K562 (cell line): ENCODE data around the gene ACKR2. TPM values are rescaled to one million over a fixed set of nuclear protein-coding genes. Genes with fewer than 3 reads are reported as not detected.

Source experiments
- CTCF ChIP-seq, 3 experiments: IDR thresholded peaks in 2 of 3; conservative IDR thresholded peaks in 1 of 3; 2 replicates each; pipeline ENCODE4 v1.5.1; 2011 to 2012; ENCODE audit warnings: low read length in 3 of 3, mild to moderate bottlenecking in 3 of 3, control low read depth in 2 of 3, improper control_type of control experiment in 1 of 3, inconsistent platforms in 1 of 3, low read depth in 1 of 3, mixed read lengths in 1 of 3, moderate library complexity in 1 of 3; ENCODE audit not compliant: insufficient read depth in 2 of 3
- E2F3 ChIP-seq: fragments of 250-450 bp; sonication (Bioruptor Pico); IDR thresholded peaks from 2 replicates; pipeline ENCODE4 v1.4.0; 2020; ENCODE audit warnings: mild to moderate bottlenecking
- EGR1 ChIP-seq: fragments of 450-650 bp; conservative IDR thresholded peaks from 2 replicates; pipeline ENCODE4 v1.6.1; 2017; ENCODE audit warnings: mild to moderate bottlenecking
- ILF3 ChIP-seq: fragments of 450-650 bp; IDR thresholded peaks from 2 replicates; pipeline ENCODE4 v1.6.1; 2018; ENCODE audit warnings: antibody characterized with exemption, mild to moderate bottlenecking, moderate library complexity, borderline replicate concordance
- MEF2A ChIP-seq: IDR thresholded peaks from 2 replicates; pipeline ENCODE4 v1.6.1; 2011; ENCODE audit warnings: low read depth, mild to moderate bottlenecking, low read length, moderate library complexity; ENCODE audit not compliant: control insufficient read depth
- RCOR1 ChIP-seq, 2 experiments: IDR thresholded peaks; 2 replicates each; pipeline ENCODE4 v1.6.1; 2012; ENCODE audit warnings: low read depth in 2 of 2, low read length in 2 of 2, borderline replicate concordance in 1 of 2, improper control_type of control experiment in 1 of 2
- REST ChIP-seq, 2 experiments: fragments of 450-650 bp; formaldehyde crosslinking in 1 of 2; IDR thresholded peaks; 2 replicates each; pipeline versions ENCODE4 v1.4.0 to v1.6.1; 2014 to 2020; ENCODE audit warnings: mild to moderate bottlenecking in 2 of 2, borderline replicate concordance in 1 of 2, low read depth in 1 of 2
- RFX7 ChIP-seq: fragments of 250-450 bp; sonication (Bioruptor Pico); IDR thresholded peaks from 2 replicates; pipeline ENCODE4 v1.5.1; 2021; ENCODE audit warnings: mild to moderate bottlenecking
- SMARCC2 ChIP-seq: fragments of 450-650 bp; IDR thresholded peaks from 2 replicates; pipeline ENCODE4 v1.6.1; 2017; ENCODE audit warnings: antibody characterized with exemption, moderate library complexity, mild to moderate bottlenecking, low read depth
- SMC3 ChIP-seq: conservative IDR thresholded peaks from 2 replicates; pipeline ENCODE4 v1.6.1; 2011; ENCODE audit warnings: low read depth, low read length, improper control_type of control experiment; ENCODE audit not compliant: insufficient read depth
- TCF3 ChIP-seq: sonication (generic); formaldehyde crosslinking; IDR thresholded peaks from 2 replicates; pipeline ENCODE4 v1.4.0; 2020; ENCODE audit warnings: mild to moderate bottlenecking, missing genetic modification reagents
- ZNF121 ChIP-seq: sonication (generic); formaldehyde crosslinking; conservative IDR thresholded peaks from 2 replicates; pipeline ENCODE4 v1.8.0; 2022; ENCODE audit warnings: missing genetic modification reagents
- polyA plus RNA-seq, 8 experiments: library from polyadenylated mRNA; depleted of rRNA in 4 of 8; stranded (reverse) in 5 of 8; unstranded in 3 of 8; fragments of >200 nt; fragmentation: Nextera tagmentation in 2 of 8; fragmentation: Illumina TruSeq in 1 of 8; extraction: Ambion mirVana in 2 of 8; extraction: Trizol in 1 of 8; gene quantifications; 2 replicates each; pipeline versions ENCODE4 v1.2.1 to v1.2.3, GENCODE V29; 2011 to 2014; ENCODE audit warnings: inconsistent platforms in 1 of 8, missing spikeins in 1 of 8
- total RNA-seq, 7 experiments: library from RNA; depleted of rRNA in 6 of 7; stranded (reverse); fragments of >200 nt in 6 of 7; fragmentation: Illumina TruSeq in 2 of 7; extraction: Trizol in 2 of 7; gene quantifications; 2 replicates each; pipeline versions ENCODE4 v1.2.1 to v1.2.3, GENCODE V29; 2011 to 2021; ENCODE audit warnings: low replicate concordance in 1 of 7
- TF ChIP-seq, protein P1 (sequence below): IDR thresholded peaks from 3 replicates; pipeline ENCODE4 v1.6.1; 2011; ENCODE audit warnings: borderline replicate concordance, mild to moderate bottlenecking, moderate library complexity; ENCODE audit not compliant: insufficient read length; ENCODE audit errors: extremely low read depth
- TF ChIP-seq, protein P2 (sequence below): fragments of 250-450 bp; sonication (Bioruptor Pico); IDR thresholded peaks from 2 replicates; pipeline ENCODE4 v1.8.0; 2022; ENCODE audit warnings: moderate library complexity, mild to moderate bottlenecking, inconsistent platforms

ACKR2 gene
- total and polyA plus RNA-seq, 9 of the 15 experiments (the other 6 are each of a cell fraction or from before 2014, with no cell fraction given) = 0.03 to 0.69 (median 0.25) TPM; not detected in 1

- TF ChIP-seq RCOR1 (IDR thresholded peaks at IDR 0.05; ENCODE audit: borderline replicate concordance in 1 of 2, low read depth in 2 of 2, low read length in 2 of 2) (peak in 1 of 2 experiments; percentile 71; a peak in 1 of 4 replicates), REST (IDR thresholded peaks at IDR 0.05; ENCODE audit: borderline replicate concordance) (peak; percentile 69; the same call in 1 of the 2 replicates), REST (CRISPR knock-in tag; IDR thresholded peaks at IDR 0.05; ENCODE audit: low read depth) (no peak), EGR1 (no peak), RFX7 (CRISPR knock-in tag) (no peak), TCF3 (CRISPR knock-in tag) (0 out of 2 replicates have a peak, but pooled peaks have one; percentile 12), MEF2A (no peak), ZNF121 (CRISPR knock-in tag) (no peak), SMARCC2 (no peak), E2F3 (CRISPR knock-in tag) (no peak), SMC3 (peak; percentile 82), ILF3 (no peak), CTCF (IDR thresholded peaks at IDR 0.05 in 2 of 3, conservative IDR thresholded peaks at IDR 0.05 in 1 of 3; ENCODE audit: insufficient read depth in 2 of 3, low read depth in 1 of 3, low read length in 3 of 3) (peak; percentile 75 to 98 (median 94))
- TF ChIP-seq, protein P1, sequence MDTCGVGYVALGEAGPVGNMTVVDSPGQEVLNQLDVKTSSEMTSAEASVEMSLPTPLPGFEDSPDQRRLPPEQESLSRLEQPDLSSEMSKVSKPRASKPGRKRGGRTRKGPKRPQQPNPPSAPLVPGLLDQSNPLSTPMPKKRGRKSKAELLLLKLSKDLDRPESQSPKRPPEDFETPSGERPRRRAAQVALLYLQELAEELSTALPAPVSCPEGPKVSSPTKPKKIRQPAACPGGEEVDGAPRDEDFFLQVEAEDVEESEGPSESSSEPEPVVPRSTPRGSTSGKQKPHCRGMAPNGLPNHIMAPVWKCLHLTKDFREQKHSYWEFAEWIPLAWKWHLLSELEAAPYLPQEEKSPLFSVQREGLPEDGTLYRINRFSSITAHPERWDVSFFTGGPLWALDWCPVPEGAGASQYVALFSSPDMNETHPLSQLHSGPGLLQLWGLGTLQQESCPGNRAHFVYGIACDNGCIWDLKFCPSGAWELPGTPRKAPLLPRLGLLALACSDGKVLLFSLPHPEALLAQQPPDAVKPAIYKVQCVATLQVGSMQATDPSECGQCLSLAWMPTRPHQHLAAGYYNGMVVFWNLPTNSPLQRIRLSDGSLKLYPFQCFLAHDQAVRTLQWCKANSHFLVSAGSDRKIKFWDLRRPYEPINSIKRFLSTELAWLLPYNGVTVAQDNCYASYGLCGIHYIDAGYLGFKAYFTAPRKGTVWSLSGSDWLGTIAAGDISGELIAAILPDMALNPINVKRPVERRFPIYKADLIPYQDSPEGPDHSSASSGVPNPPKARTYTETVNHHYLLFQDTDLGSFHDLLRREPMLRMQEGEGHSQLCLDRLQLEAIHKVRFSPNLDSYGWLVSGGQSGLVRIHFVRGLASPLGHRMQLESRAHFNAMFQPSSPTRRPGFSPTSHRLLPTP = no peak
- TF ChIP-seq, protein P2, sequence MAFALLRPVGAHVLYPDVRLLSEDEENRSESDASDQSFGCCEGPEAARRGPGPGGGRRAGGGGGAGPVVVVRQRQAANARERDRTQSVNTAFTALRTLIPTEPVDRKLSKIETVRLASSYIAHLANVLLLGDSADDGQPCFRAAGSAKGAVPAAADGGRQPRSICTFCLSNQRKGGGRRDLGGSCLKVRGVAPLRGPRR (CRISPR knock-in tag) = no peak
These were observed 30.4 kb downstream of the ACKR2 start (continued) for GRCh38 chr3:42839616-42840015.
